Gastroesophageal sphincter (tissue), 4 donors: ENCODE results near the gene ARHGAP23. TPM values are rescaled to one million over a fixed set of nuclear protein-coding genes. Genes with fewer than 3 reads are reported as not detected.

Source experiments
- ATAC-seq: fragments of 150-250 bp; one replicate; pipeline ENCODE4 v1.9.1; 2016; ENCODE audit warnings: mild to moderate bottlenecking, moderate library complexity
- H3K27ac ChIP-seq, 4 donors: fragments of 200-600 bp; sonication (generic) in 3 of 4; 1 replicate in 3 of 4; 2 replicates in 1 of 4; pipeline ENCODE4 v1.5.1; 2016 to 2019
- H3K27me3 ChIP-seq: fragments of 200-600 bp; sonication (generic); one replicate; pipeline ENCODE4 v1.5.1; 2019
- H3K36me3 ChIP-seq, 2 donors: fragments of 200-600 bp; sonication (generic); one replicate each; pipeline ENCODE4 v1.5.1; 2019; ENCODE audit warnings: control low read depth in 1 of 2
- H3K4me1 ChIP-seq, 3 donors: fragments of 200-600 bp; sonication (generic); 1 replicate in 2 of 3; 2 replicates in 1 of 3; pipeline ENCODE4 v1.5.1; 2016 to 2019; ENCODE audit warnings: control low read depth in 2 of 3
- H3K4me3 ChIP-seq, 2 donors: fragments of 200-600 bp; sonication (generic); one replicate each; pipeline ENCODE4 v1.5.1; 2019; ENCODE audit warnings: mild to moderate bottlenecking in 1 of 2, moderate library complexity in 1 of 2
- H3K9me3 ChIP-seq, 3 donors: fragments of 200-600 bp; sonication (generic); one replicate each; pipeline ENCODE4 v1.5.1; 2017 to 2019; ENCODE audit warnings: control low read depth in 2 of 3
- EP300 ChIP-seq: sonication (generic); formaldehyde crosslinking; IDR thresholded peaks from one replicate; pipeline ENCODE4 v1.6.1; 2017; ENCODE audit warnings: antibody characterized with exemption, mild to moderate bottlenecking
- POLR2A ChIP-seq, 2 donors: fragments of 450-650 bp; IDR thresholded peaks; one replicate each; pipeline ENCODE4 v1.6.1; 2017; ENCODE audit warnings: antibody characterized with exemption in 2 of 2, mild to moderate bottlenecking in 2 of 2, moderate library complexity in 1 of 2
- POLR2AphosphoS5 ChIP-seq: sonication (generic); formaldehyde crosslinking; IDR thresholded peaks from one replicate; pipeline ENCODE4 v1.6.1; 2017; ENCODE audit warnings: antibody characterized with exemption
- WGBS, 2 donors: methylation state at CpG; one replicate each; pipeline ENCODE4 v1.1.5; 2018; ENCODE audit warnings: low coverage in 1 of 2; 5-methylcytosine and 5-hydroxymethylcytosine counted together
- total RNA-seq, 4 donors: library from RNA; depleted of rRNA; stranded (reverse); fragments of >200 nt; gene quantifications; one replicate each; pipeline ENCODE4 v1.1.0, GENCODE V29; 2016
- TF ChIP-seq, protein P1 (sequence below), 4 experiments: fragments of 200-600 bp in 2 of 4; fragments of 450-650 bp in 2 of 4; sonication (generic) in 1 of 4; IDR thresholded peaks; one replicate each; pipeline ENCODE4 v1.5.1; 2017 to 2019; ENCODE audit warnings: antibody characterized with exemption in 4 of 4, mild to moderate bottlenecking in 2 of 4, moderate library complexity in 2 of 4

Gene ARHGAP23
- total RNA-seq, 4 donors from 2014 or later = 45.3 to 132 (median 82.8) TPM

DNA sequence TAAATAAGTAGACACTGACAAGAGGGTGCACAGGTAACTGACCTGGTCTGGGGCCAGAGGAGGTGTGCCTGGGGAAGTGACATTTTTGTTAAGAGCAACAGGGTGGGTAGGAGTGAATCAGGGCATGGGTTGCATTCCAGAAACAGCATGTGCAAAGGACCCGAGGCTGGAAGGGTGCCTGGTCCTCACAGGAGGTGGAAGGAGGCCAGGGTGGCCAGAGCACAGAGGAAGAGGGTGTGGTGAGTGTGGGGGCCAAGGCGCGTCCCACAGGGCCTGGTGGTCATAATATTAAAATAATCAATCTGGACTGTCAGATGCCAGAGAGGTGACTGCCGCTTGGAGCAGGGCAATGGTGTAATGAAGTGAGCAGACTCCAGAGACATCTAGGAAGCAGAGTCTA is 14.3 kb downstream of the ARHGAP23 start:
- no peak overlapping the region for H3K4me3 ChIP-seq
- peaks cover 0 to 68% (median 39%) of the 10 kb centered on the region in 3 donors for H3K4me1 ChIP-seq
- no peaks in the 10 kb centered on the region for H3K27me3 ChIP-seq
- H3K36me3 ChIP-seq = no peaks in the 10 kb centered on the region
- 25 to 47% methylated on average over 4 of the region's 4 CpGs for WGBS, 2 donors
- no peak for TF ChIP-seq EP300
- no peak for TF ChIP-seq POLR2AphosphoS5
- TF ChIP-seq POLR2A (IDR thresholded peaks at IDR 0.05) = no peak
- TF ChIP-seq, protein P1, sequence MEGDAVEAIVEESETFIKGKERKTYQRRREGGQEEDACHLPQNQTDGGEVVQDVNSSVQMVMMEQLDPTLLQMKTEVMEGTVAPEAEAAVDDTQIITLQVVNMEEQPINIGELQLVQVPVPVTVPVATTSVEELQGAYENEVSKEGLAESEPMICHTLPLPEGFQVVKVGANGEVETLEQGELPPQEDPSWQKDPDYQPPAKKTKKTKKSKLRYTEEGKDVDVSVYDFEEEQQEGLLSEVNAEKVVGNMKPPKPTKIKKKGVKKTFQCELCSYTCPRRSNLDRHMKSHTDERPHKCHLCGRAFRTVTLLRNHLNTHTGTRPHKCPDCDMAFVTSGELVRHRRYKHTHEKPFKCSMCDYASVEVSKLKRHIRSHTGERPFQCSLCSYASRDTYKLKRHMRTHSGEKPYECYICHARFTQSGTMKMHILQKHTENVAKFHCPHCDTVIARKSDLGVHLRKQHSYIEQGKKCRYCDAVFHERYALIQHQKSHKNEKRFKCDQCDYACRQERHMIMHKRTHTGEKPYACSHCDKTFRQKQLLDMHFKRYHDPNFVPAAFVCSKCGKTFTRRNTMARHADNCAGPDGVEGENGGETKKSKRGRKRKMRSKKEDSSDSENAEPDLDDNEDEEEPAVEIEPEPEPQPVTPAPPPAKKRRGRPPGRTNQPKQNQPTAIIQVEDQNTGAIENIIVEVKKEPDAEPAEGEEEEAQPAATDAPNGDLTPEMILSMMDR (IDR thresholded peaks at IDR 0.05) = no peak
- H3K27ac ChIP-seq = peak overlapping the region; percentile 6 to 82 (median 78)
- no peaks in the 10 kb centered on the region for H3K9me3 ChIP-seq
- ATAC-seq = peak; percentile 43

DNA sequence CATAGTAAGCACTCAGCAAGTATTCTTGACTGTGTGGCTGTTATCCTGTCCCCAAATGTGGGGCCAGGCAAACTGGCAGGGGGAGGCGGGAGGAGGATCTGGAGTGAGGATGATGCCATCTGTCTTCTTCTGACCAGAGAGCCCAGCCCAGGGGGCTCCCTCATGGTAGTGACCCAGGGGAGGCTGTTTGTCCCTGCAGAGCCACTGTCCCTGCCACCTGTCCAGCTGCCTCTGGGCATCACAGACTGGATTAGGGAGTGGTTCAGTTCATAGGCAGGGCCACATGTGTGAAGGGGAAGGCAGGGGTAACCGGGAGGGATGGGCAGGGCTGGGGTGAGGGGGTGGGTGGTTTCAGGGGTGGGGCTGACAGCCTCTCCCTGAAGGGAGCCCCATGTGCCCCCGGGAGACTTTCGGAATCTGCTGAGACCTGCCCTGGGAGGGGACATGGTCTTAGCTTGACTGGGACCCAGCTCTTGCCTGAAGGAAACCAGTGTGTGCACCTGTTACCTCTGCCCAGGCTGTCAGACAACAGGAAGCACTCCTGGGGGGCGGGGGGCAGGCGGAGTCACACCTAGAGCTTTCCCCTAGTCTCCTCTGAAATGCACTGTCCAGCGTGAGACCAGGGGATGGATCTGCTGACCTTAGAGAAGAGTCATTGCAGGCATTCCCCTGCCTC is 15.2 kb downstream of the ARHGAP23 start:
- H3K4me3 ChIP-seq = no peak overlapping the region
- peak overlapping the region; percentile 6 to 82 (median 78) for H3K27ac ChIP-seq
- H3K4me1 ChIP-seq = peaks cover 0 to 74% (median 42%) of the 10 kb centered on the region in 3 donors
- no peaks in the 10 kb centered on the region for H3K27me3 ChIP-seq
- H3K9me3 ChIP-seq = no peaks in the 10 kb centered on the region
- no peaks in the 10 kb centered on the region for H3K36me3 ChIP-seq
- ATAC-seq = no peak
- TF ChIP-seq POLR2A (IDR thresholded peaks at IDR 0.05) = no peak
- TF ChIP-seq POLR2AphosphoS5 = no peak
- TF ChIP-seq, protein P1 (IDR thresholded peaks at IDR 0.05) = no peak
- no peak for TF ChIP-seq EP300
- WGBS, 2 donors = 80% methylated on average over 1 of the region's 7 CpGs; no CpG with 5 or more reads in 1 of the 2 donors

- Histone ChIP-seq H3K36me3 (no peaks in the 10 kb centered on the region), H3K27me3 (no peaks in the 10 kb centered on the region), H3K4me1 (peaks cover 0 to 71% (median 44%) of the 10 kb centered on the region in 3 donors), H3K27ac (peak overlapping the region in 3 of 4 donors; percentile 77 to 82 (median 80)), H3K4me3 (no peak overlapping the region), H3K9me3 (no peaks in the 10 kb centered on the region)
- WGBS, 2 donors = 5% methylated on average over 11 of the region's 14 CpGs; no CpG with 5 or more reads in 1 of the 2 donors
- ATAC-seq = peak; percentile 66
- TF ChIP-seq POLR2AphosphoS5 (peak; percentile 43), POLR2A (IDR thresholded peaks at IDR 0.05) (no peak), EP300 (no peak)
- TF ChIP-seq, protein P1 (IDR thresholded peaks at IDR 0.05) = peak in 3 of 4 experiments; percentile 90 to 95 (median 94)
Observed at GRCh38 chr17:38444151-38444550, 15.9 kb downstream of the ARHGAP23 start.

- H3K27ac ChIP-seq = peak overlapping the region in 3 of 4 donors; percentile 27 to 44 (median 28)
- TF ChIP-seq EP300 (no peak), POLR2AphosphoS5 (no peak), POLR2A (IDR thresholded peaks at IDR 0.05) (no peak)
- TF ChIP-seq, protein P1 (IDR thresholded peaks at IDR 0.05) = no peak
- H3K27me3 ChIP-seq = no peaks in the 10 kb centered on the region
- WGBS, 2 donors = 16 to 58% methylated on average over 2 of the region's 2 CpGs
- no peak overlapping the region for H3K4me3 ChIP-seq
- peaks cover 0 to 72% (median 47%) of the 10 kb centered on the region in 3 donors for H3K4me1 ChIP-seq
- no peak for ATAC-seq
- H3K36me3 ChIP-seq = no peaks in the 10 kb centered on the region
- H3K9me3 ChIP-seq = no peaks in the 10 kb centered on the region
Observed at GRCh38 chr17:38447502-38448085, 19.3 kb downstream of the ARHGAP23 start.
